ENCODE measurements around the gene TBC1D9.
"Not testable (repeated sequence)": the region's sequence is repeated elsewhere in the genome, so short reads cannot be mapped to it uniquely, and the experiment has no call there.

Gene TBC1D9

GRCh38 chr4:140750470-140750869, 5.7 kb downstream of the TBC1D9 start:
- no peaks in the 10 kb centered on the region for H3K36me3 ChIP-seq (ENCODE audit: control insufficient read depth, insufficient read depth, low read length)
- H3K9me3 ChIP-seq (ENCODE audit: control insufficient read depth, low read length), result no peaks in the 10 kb centered on the region

GRCh38 chr4:140748171-140748570, 8.0 kb downstream of the TBC1D9 start:
- H3K27me3 ChIP-seq (ENCODE audit: control insufficient read depth, insufficient read depth, low read length), result no peaks in the 10 kb centered on the region
- H3K79me2 ChIP-seq, result no peaks in the 10 kb centered on the region
- no peak overlapping the region for H3K4me2 ChIP-seq (ENCODE audit: low read length)
- H3K36me3 ChIP-seq (ENCODE audit: control insufficient read depth, insufficient read depth, low read length), result no peaks in the 10 kb centered on the region
- no peak overlapping the region for H3K27ac ChIP-seq
- H3K4me1 ChIP-seq, result no peaks in the 10 kb centered on the region
- no peaks in the 10 kb centered on the region for H3K9me3 ChIP-seq (ENCODE audit: control insufficient read depth, low read length)
- no peak overlapping the region for H2AFZ ChIP-seq
- no peak overlapping the region for H3K4me3 ChIP-seq (ENCODE audit: low read depth, low read length)
- no peak for TF ChIP-seq CTCF (IDR thresholded peaks at IDR 0.05)
- no peak overlapping the region for H3K9ac ChIP-seq

More at GRCh38 chr4:140750470-140750869, 5.7 kb downstream of the TBC1D9 start:
- Histone ChIP-seq H3K4me2 (ENCODE audit: low read length) (no peak overlapping the region), H3K79me2 (peaks cover 2% of the 10 kb centered on the region), H3K4me1 (no peaks in the 10 kb centered on the region), H3K9ac (no peak overlapping the region), H2AFZ (no peak overlapping the region), H3K27me3 (ENCODE audit: control insufficient read depth, insufficient read depth, low read length) (no peaks in the 10 kb centered on the region), H3K27ac (no peak overlapping the region), H3K4me3 (ENCODE audit: low read depth, low read length) (no peak overlapping the region)
- TF ChIP-seq CTCF (IDR thresholded peaks at IDR 0.05), result no peak

- H3K4me3 ChIP-seq (ENCODE audit: low read depth, low read length); H3K36me3 ChIP-seq (ENCODE audit: control insufficient read depth, insufficient read depth, low read length); H3K9ac ChIP-seq; H3K4me1 ChIP-seq; H3K9me3 ChIP-seq (ENCODE audit: control insufficient read depth, low read length); H3K4me2 ChIP-seq (ENCODE audit: low read length); H3K27me3 ChIP-seq (ENCODE audit: control insufficient read depth, insufficient read depth, low read length); H3K79me2 ChIP-seq; H3K27ac ChIP-seq; H2AFZ ChIP-seq: not testable (repeated sequence)
Measured at GRCh38 chr4:140746546-140746945, 9.6 kb downstream of the TBC1D9 start.

GRCh38 chr4:140744421-140744820, 11.8 kb downstream of the TBC1D9 start:
- Histone ChIP-seq H3K79me2 (no peaks in the 10 kb centered on the region), H3K9me3 (ENCODE audit: control insufficient read depth, low read length) (no peaks in the 10 kb centered on the region), H3K4me2 (ENCODE audit: low read length) (no peak overlapping the region), H3K4me1 (no peaks in the 10 kb centered on the region), H3K27me3 (ENCODE audit: control insufficient read depth, insufficient read depth, low read length) (no peaks in the 10 kb centered on the region), H3K27ac (no peak overlapping the region), H3K9ac (no peak overlapping the region), H2AFZ (no peak overlapping the region), H3K36me3 (ENCODE audit: control insufficient read depth, insufficient read depth, low read length) (no peaks in the 10 kb centered on the region), H3K4me3 (ENCODE audit: low read depth, low read length) (no peak overlapping the region)
- TF ChIP-seq CTCF (IDR thresholded peaks at IDR 0.05), result no peak

- Histone ChIP-seq H3K4me2 (ENCODE audit: low read length) (no peak overlapping the region), H3K4me1 (no peaks in the 10 kb centered on the region), H3K9ac (no peak overlapping the region), H3K27ac (no peak overlapping the region), H3K27me3 (ENCODE audit: control insufficient read depth, insufficient read depth, low read length) (no peaks in the 10 kb centered on the region), H3K4me3 (ENCODE audit: low read depth, low read length) (no peak overlapping the region), H2AFZ (no peak overlapping the region), H3K79me2 (no peaks in the 10 kb centered on the region), H3K9me3 (ENCODE audit: control insufficient read depth, low read length) (no peaks in the 10 kb centered on the region), H3K36me3 (ENCODE audit: control insufficient read depth, insufficient read depth, low read length) (no peaks in the 10 kb centered on the region)
- no peak for TF ChIP-seq CTCF (IDR thresholded peaks at IDR 0.05)
Measured at GRCh38 chr4:140743194-140743931, 12.8 kb downstream of the TBC1D9 start.

Measured in parathyroid adenoma (tissue), 2 donors.